NCI-H748 (cell line): ENCODE results near the gene RRAS2.
"Not testable (repeated sequence)": the region's sequence is repeated elsewhere in the genome, so short reads cannot be mapped to it uniquely, and the experiment has no call there.

Experiments used
- DNase-seq: peaks from one replicate; lab custom pipeline; 2025; ENCODE audit not compliant: unreplicated experiment; lab: John Stamatoyannopoulos, UW

Gene RRAS2

GRCh38 chr11:14308897-14309387 lies 50.0 kb downstream of the RRAS2 start:
- DNase-seq: no peak

- peak; percentile 35 for DNase-seq
Observed at GRCh38 chr11:14308114-14308896, 50.7 kb downstream of the RRAS2 start.

- DNase-seq: no peak
Observed at GRCh38 chr11:14306481-14306880, 52.5 kb downstream of the RRAS2 start.

- DNase-seq: no peak
Observed at GRCh38 chr11:14305649-14306048, 53.3 kb downstream of the RRAS2 start.

GRCh38 chr11:14304601-14305000 lies 54.4 kb downstream of the RRAS2 start:
- no peak for DNase-seq

- peak; percentile 61 for DNase-seq
Observed at GRCh38 chr11:14300661-14301304, 58.2 kb downstream of the RRAS2 start.

- DNase-seq: no peak
Observed at GRCh38 chr11:14299921-14300320, 59.1 kb downstream of the RRAS2 start.

- DNase-seq: no peak
Observed at GRCh38 chr11:14290422-14290821, 68.6 kb downstream of the RRAS2 start.

- no peak for DNase-seq
Observed at GRCh38 chr11:14288189-14288935, 70.6 kb downstream of the RRAS2 start.

GRCh38 chr11:14278869-14279268 lies 80.1 kb downstream of the RRAS2 start:
- not testable (repeated sequence) for DNase-seq

GRCh38 chr11:14275076-14275475 lies 83.9 kb downstream of the RRAS2 start:
- DNase-seq: no peak

- no peak for DNase-seq
Observed at GRCh38 chr11:14273895-14274294, 85.1 kb downstream of the RRAS2 start.

- DNase-seq: no peak
Observed at GRCh38 chr11:14270690-14271542, 88.1 kb downstream of the RRAS2 start.

GRCh38 chr11:14269692-14270573 lies 89.0 kb downstream of the RRAS2 start:
- DNase-seq: no peak

GRCh38 chr11:14267861-14268635 lies 90.9 kb downstream of the RRAS2 start:
- DNase-seq: no peak

- DNase-seq: no peak
Observed at GRCh38 chr11:14266622-14267021, 92.4 kb downstream of the RRAS2 start.

- DNase-seq: no peak
Observed at GRCh38 chr11:14264966-14265365, 94.0 kb downstream of the RRAS2 start.

GRCh38 chr11:14262271-14262846 lies 96.6 kb downstream of the RRAS2 start:
- DNase-seq: no peak

- DNase-seq: no peak
Observed at GRCh38 chr11:14261066-14261465, 97.9 kb downstream of the RRAS2 start.
